GM12878 (cell line): ENCODE results near the gene LRP5. TPM values are rescaled to one million over a fixed set of nuclear protein-coding genes. Genes with fewer than 3 reads are reported as not detected.

Experiments used
- ATAC-seq: fragments of 200-7000 bp; cut with Tn5 transposase; 3 replicates; pipeline ENCODE4 v1.9.1; 2020; ENCODE audit warnings: mild to moderate bottlenecking, moderate library complexity
- BruUV-seq: library from RNA; stranded (reverse); fragments of 400-500 nt; replicated peaks from 2 replicates; lab custom pipeline; 2021; lab: Mats Ljungman, UMichigan
- CTCF ChIA-PET: fragments of 300-600 bp; sonication (Branson Sonifier 250); formaldehyde crosslinking; extraction: SDS; loops from one replicate; lab custom pipeline; 2021; ENCODE audit warnings: inconsistent platforms; lab: Yijun Ruan, JAX
- POLR2A ChIA-PET: fragments of 350-600 bp; formaldehyde crosslinking; extraction: SDS; loops from one replicate; lab custom pipeline; 2021; ENCODE audit warnings: inconsistent platforms; lab: Charles Lee
- RAD21 ChIA-PET: fragments of 300-600 bp; sonication (Branson Sonifier 250); formaldehyde crosslinking; loops from one replicate; lab custom pipeline; 2023; ENCODE audit warnings: antibody characterized with exemption; ENCODE audit not compliant: unreplicated experiment; lab: Charles Lee
- SMC1A ChIA-PET: fragments of 300-600 bp; sonication (Branson Sonifier 250); formaldehyde crosslinking; loops from one replicate; lab custom pipeline; 2023; ENCODE audit not compliant: unreplicated experiment, uncharacterized antibody; lab: Charles Lee
- DNase-seq: peaks from one replicate; pipeline ENCODE4 v3.0.0-alpha.2; 2011; ENCODE audit warnings: low read depth, low spot score
- FAIRE-seq: peaks from 3 replicates; lab custom pipeline; 2011; peaks lifted over from hg19 to GRCh38; lab: Jason Lieb, UNC
- H2AFZ ChIP-seq: 2 replicates; pipeline ENCODE4 v1.6.0; 2011; ENCODE audit warnings: low read depth, low read length, control low read depth; ENCODE audit not compliant: control insufficient read depth
- H3K27ac ChIP-seq: 2 replicates; pipeline ENCODE4 v1.5.1; 2011; ENCODE audit warnings: control low read depth; ENCODE audit not compliant: control insufficient read depth, insufficient read depth
- H3K27me3 ChIP-seq, 2 experiments: replicated peaks in 1 of 2; 2 replicates each; pipeline versions ENCODE4 v1.6.0 to v1.6.1; 2011; ENCODE audit warnings: low read length in 1 of 2; ENCODE audit not compliant: control insufficient read depth in 2 of 2, insufficient read depth in 2 of 2
- H3K36me3 ChIP-seq, 2 experiments: 2 replicates each; pipeline ENCODE4 v1.5.1; 2011; ENCODE audit warnings: low read length in 1 of 2; ENCODE audit not compliant: control insufficient read depth in 2 of 2, insufficient read depth in 2 of 2
- H3K4me1 ChIP-seq: 2 replicates; pipeline ENCODE4 v1.6.1; 2011; ENCODE audit warnings: mild to moderate bottlenecking, low read length, moderate library complexity, mixed read lengths; ENCODE audit not compliant: control insufficient read depth, insufficient read depth
- H3K4me2 ChIP-seq: 2 replicates; pipeline ENCODE4 v1.6.0; 2011; ENCODE audit warnings: control low read depth; ENCODE audit not compliant: control insufficient read depth, insufficient read depth
- H3K4me3 ChIP-seq: fragments of 200-600 bp; sonication (generic); 2 replicates; pipeline ENCODE4 v1.5.1; 2016
- H3K79me2 ChIP-seq: 2 replicates; pipeline ENCODE4 v1.6.0; 2011; ENCODE audit warnings: low read length; ENCODE audit not compliant: control insufficient read depth, insufficient read depth
- H3K9ac ChIP-seq: 2 replicates; pipeline ENCODE4 v1.8.0; 2011; ENCODE audit warnings: low read length, control low read depth, mixed read lengths; ENCODE audit not compliant: control insufficient read depth, insufficient read depth
- H3K9me3 ChIP-seq: replicated peaks from 3 replicates; pipeline ENCODE4 v1.5.1; 2011; ENCODE audit warnings: mild to moderate bottlenecking, low read length; ENCODE audit not compliant: control insufficient read depth, insufficient read depth
- H4K20me1 ChIP-seq: 2 replicates; pipeline ENCODE4 v1.6.0; 2011; ENCODE audit not compliant: control insufficient read depth, insufficient read depth
- CBX5 ChIP-seq: sonication (generic); IDR thresholded peaks from 2 replicates; pipeline ENCODE4 v1.6.1; 2016; ENCODE audit warnings: low read depth, moderate library complexity, mild to moderate bottlenecking, inconsistent platforms
- KAT2A ChIP-seq: conservative IDR thresholded peaks from 2 replicates; pipeline ENCODE4 v1.6.1; 2011; ENCODE audit warnings: low read depth, low read length; ENCODE audit not compliant: control insufficient read depth
- WGBS: methylation state at CpG from one replicate; pipeline ENCODE4 v1.1.6; 2016; ENCODE audit warnings: low lambda C conversion rate; ENCODE audit not compliant: insufficient replicate concordance, insufficient coverage; ENCODE audit errors: missing lambda C conversion rate; 5-methylcytosine and 5-hydroxymethylcytosine counted together
- in situ Hi-C: fragments of 300-500 bp; cut with MboI; formaldehyde crosslinking; loops from 9 replicates; pipeline ENCODE4 v1.14.3; 2018; ENCODE audit warnings: mixed read lengths
- intact Hi-C: fragments of 100-400 bp; cut with micrococcal nuclease; formaldehyde crosslinking; loops from one replicate; pipeline ENCODE4 v1.14.2; 2022; ENCODE audit not compliant: unreplicated experiment
- polyA plus RNA-seq, 11 experiments: library from polyadenylated mRNA; depleted of rRNA in 4 of 11; unstranded in 6 of 11; stranded (reverse) in 5 of 11; fragments of >200 nt; fragmentation: Nextera tagmentation in 4 of 11; fragmentation: Illumina TruSeq in 1 of 11; extraction: Ambion mirVana in 4 of 11; extraction: Trizol in 1 of 11; gene quantifications; 1 replicate in 1 of 11; 2 replicates in 10 of 11; pipeline versions ENCODE4 v1.2.1 to v1.2.3, GENCODE V29; 2011 to 2016; ENCODE audit warnings: inconsistent platforms in 2 of 11, missing spikeins in 2 of 11, low read depth in 1 of 11
- total RNA-seq, 4 experiments: library from RNA; depleted of rRNA in 3 of 4; stranded (reverse); fragments of >200 nt in 3 of 4; fragmentation: Illumina TruSeq in 1 of 4; extraction: Trizol in 1 of 4; gene quantifications; 2 replicates each; pipeline versions ENCODE4 v1.2.1 to v1.2.3, GENCODE V29; 2013 to 2021
- TF ChIP-seq, protein P1 (sequence below): fragments of 150-350 bp; IDR thresholded peaks from 2 replicates; pipeline ENCODE4 v1.6.1; 2016; ENCODE audit warnings: low read depth, low read length

LRP5 gene
- total and polyA plus RNA-seq, 10 of the 15 experiments (the other 5 are each of a cell fraction or from before 2014, with no cell fraction given), result 0.37 to 34.0 (median 6.6) TPM

DNA sequence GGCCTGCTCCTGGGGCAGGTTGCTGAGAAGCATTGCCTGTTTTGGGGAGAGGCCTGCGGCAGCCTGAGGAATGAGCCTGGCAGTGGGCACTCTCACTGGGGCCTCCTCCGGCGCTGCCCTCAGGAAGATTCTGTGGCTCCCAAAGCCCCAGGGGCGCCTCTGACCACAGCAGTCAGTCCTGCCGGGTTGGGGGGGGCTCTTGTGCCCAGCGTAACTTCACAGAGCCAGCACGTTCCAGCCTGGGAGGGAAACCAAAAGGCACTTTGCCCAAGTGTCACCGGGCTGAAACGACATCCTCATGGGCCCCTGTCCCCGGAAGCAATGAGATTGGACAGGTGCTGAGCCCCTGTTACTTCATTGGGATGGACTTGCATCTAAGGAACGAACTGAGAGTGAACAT is 4.3 kb upstream of the LRP5 start:
- no peak overlapping the region for H3K9ac ChIP-seq
- no peak overlapping the region for H3K4me3 ChIP-seq
- TF ChIP-seq CBX5 (no peak), KAT2A (no peak)
- TF ChIP-seq, protein P1, sequence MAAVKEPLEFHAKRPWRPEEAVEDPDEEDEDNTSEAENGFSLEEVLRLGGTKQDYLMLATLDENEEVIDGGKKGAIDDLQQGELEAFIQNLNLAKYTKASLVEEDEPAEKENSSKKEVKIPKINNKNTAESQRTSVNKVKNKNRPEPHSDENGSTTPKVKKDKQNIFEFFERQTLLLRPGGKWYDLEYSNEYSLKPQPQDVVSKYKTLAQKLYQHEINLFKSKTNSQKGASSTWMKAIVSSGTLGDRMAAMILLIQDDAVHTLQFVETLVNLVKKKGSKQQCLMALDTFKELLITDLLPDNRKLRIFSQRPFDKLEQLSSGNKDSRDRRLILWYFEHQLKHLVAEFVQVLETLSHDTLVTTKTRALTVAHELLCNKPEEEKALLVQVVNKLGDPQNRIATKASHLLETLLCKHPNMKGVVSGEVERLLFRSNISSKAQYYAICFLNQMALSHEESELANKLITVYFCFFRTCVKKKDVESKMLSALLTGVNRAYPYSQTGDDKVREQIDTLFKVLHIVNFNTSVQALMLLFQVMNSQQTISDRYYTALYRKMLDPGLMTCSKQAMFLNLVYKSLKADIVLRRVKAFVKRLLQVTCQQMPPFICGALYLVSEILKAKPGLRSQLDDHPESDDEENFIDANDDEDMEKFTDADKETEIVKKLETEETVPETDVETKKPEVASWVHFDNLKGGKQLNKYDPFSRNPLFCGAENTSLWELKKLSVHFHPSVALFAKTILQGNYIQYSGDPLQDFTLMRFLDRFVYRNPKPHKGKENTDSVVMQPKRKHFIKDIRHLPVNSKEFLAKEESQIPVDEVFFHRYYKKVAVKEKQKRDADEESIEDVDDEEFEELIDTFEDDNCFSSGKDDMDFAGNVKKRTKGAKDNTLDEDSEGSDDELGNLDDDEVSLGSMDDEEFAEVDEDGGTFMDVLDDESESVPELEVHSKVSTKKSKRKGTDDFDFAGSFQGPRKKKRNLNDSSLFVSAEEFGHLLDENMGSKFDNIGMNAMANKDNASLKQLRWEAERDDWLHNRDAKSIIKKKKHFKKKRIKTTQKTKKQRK, result no peak
- TF ChIP-seq, all 136 proteins: peak for 0
- Histone ChIP-seq H3K79me2 (peaks cover 1% of the 10 kb centered on the region), H3K27ac (no peak overlapping the region), H3K4me1 (no peaks in the 10 kb centered on the region; the same call in 1 of the 2 replicates), H4K20me1 (no peaks in the 10 kb centered on the region), H3K4me2 (no peak overlapping the region), H3K9me3 (peaks cover 3% of the 10 kb centered on the region; the same call in 1 of the 3 replicates), H2AFZ (no peak overlapping the region), H3K27me3 (no peaks in the 10 kb centered on the region), H3K36me3 (no peaks in the 10 kb centered on the region)
- ChIA-PET POLR2A (interaction anchor here (0.6 kb wide), 1 partner anchor 127 kb away, joined by 3 read pairs; no protein-coding TSS in a partner anchor), SMC1A (interaction anchor here (1.3 to 1.5 kb wide), 4 partner anchors 10 to 80 kb away, joined by 3 to 4 read pairs (median 3); no protein-coding TSS in a partner anchor), RAD21 (no interaction called here), CTCF (interaction anchor here (2.9 kb wide), 1 partner anchor 10 kb away, joined by 13 read pairs; no protein-coding TSS in a partner anchor)
- FAIRE-seq, result no peak
- ATAC-seq, result no peak
- DNase-seq, result no peak
- intact Hi-C loops, result no loop called here
- in situ Hi-C loops, result no loop called here
- 60% methylated on average over 11 of the region's 11 CpGs for WGBS
- no TSS peak for BruUV-seq
